GM23338 (cell line): ENCODE measurements around the gene CADPS. TPM values are rescaled to one million over a fixed set of nuclear protein-coding genes. Genes with fewer than 3 reads are reported as not detected.

Experiments
- ATAC-seq: fragments of 200-7000 bp; cut with Tn5 transposase; 3 replicates; pipeline ENCODE4 v1.9.1; 2020
- DNase-seq: peaks from one replicate; pipeline ENCODE4 v3.0.0-alpha.2; 2015; ENCODE audit warnings: low spot score
- H2AFZ ChIP-seq: fragments of 200-600 bp; sonication (generic); 2 replicates; pipeline ENCODE4 v1.8.0; 2016; ENCODE audit warnings: antibody characterized with exemption, mild to moderate bottlenecking, moderate library complexity
- H3F3A ChIP-seq: fragments of 200-600 bp; sonication (generic); replicated peaks from 2 replicates; pipeline ENCODE4 v1.8.0; 2017; ENCODE audit warnings: antibody characterized with exemption, mixed run types, low read depth
- H3K27ac ChIP-seq: fragments of 200-600 bp; sonication (generic); 2 replicates; pipeline ENCODE4 v1.6.1; 2016; ENCODE audit warnings: low read depth
- H3K27me3 ChIP-seq: fragments of 200-600 bp; sonication (generic); 2 replicates; pipeline ENCODE4 v1.8.0; 2016; ENCODE audit warnings: mild to moderate bottlenecking, mixed run types, moderate library complexity; ENCODE audit not compliant: insufficient read depth
- H3K36me3 ChIP-seq: fragments of 200-600 bp; sonication (generic); 2 replicates; pipeline ENCODE4 v1.8.0; 2016; ENCODE audit warnings: mild to moderate bottlenecking; ENCODE audit not compliant: insufficient read depth
- H3K4me1 ChIP-seq: fragments of 200-600 bp; sonication (generic); 2 replicates; pipeline ENCODE4 v1.8.0; 2016; ENCODE audit warnings: mild to moderate bottlenecking, moderate library complexity; ENCODE audit not compliant: insufficient read depth
- H3K4me2 ChIP-seq: fragments of 200-600 bp; sonication (generic); 2 replicates; pipeline ENCODE4 v1.7.1; 2017; ENCODE audit warnings: mixed run types
- H3K4me3 ChIP-seq: fragments of 200-600 bp; sonication (generic); 2 replicates; pipeline ENCODE4 v1.6.1; 2016; ENCODE audit warnings: mixed run types
- H3K79me2 ChIP-seq: fragments of 200-600 bp; sonication (generic); replicated peaks from 2 replicates; pipeline ENCODE4 v1.8.0; 2017; ENCODE audit warnings: mild to moderate bottlenecking; ENCODE audit not compliant: insufficient read depth
- H3K9me2 ChIP-seq: fragments of 200-600 bp; sonication (generic); 2 replicates; pipeline ENCODE4 v1.8.0; 2017; ENCODE audit not compliant: insufficient read depth
- H4K20me1 ChIP-seq: fragments of 200-600 bp; sonication (generic); replicated peaks from 2 replicates; pipeline ENCODE4 v1.8.0; 2017; ENCODE audit warnings: mild to moderate bottlenecking; ENCODE audit not compliant: insufficient read depth
- H3K27ac Mint-ChIP-seq: 2 replicates; pipeline ENCODE4 v1.8.0; 2020; ENCODE audit warnings: inconsistent platforms, mild to moderate bottlenecking, moderate library complexity, mixed read lengths
- H3K27me3 Mint-ChIP-seq: 3 replicates; pipeline ENCODE4 v1.8.0; 2022; ENCODE audit warnings: low read depth, mild to moderate bottlenecking, moderate library complexity, mixed read lengths, inconsistent platforms; ENCODE audit not compliant: insufficient read depth, poor library complexity
- H3K36me3 Mint-ChIP-seq: 3 replicates; pipeline ENCODE4 v1.8.0; 2021; ENCODE audit warnings: low read depth, mild to moderate bottlenecking, inconsistent platforms, moderate library complexity, mixed read lengths
- H3K4me1 Mint-ChIP-seq: 3 replicates; pipeline ENCODE4 v1.8.0; 2020; ENCODE audit warnings: mild to moderate bottlenecking, inconsistent platforms, mixed read lengths
- H3K4me3 Mint-ChIP-seq: 3 replicates; pipeline ENCODE4 v1.8.0; 2021; ENCODE audit warnings: moderate library complexity, mild to moderate bottlenecking, inconsistent platforms, mixed read lengths
- H3K9me3 Mint-ChIP-seq: 3 replicates; pipeline ENCODE4 v1.8.0; 2020; ENCODE audit warnings: moderate library complexity, mild to moderate bottlenecking, inconsistent platforms, mixed read lengths
- CREB1 ChIP-seq: fragments of 250-450 bp; sonication (Bioruptor Pico); IDR thresholded peaks from 2 replicates; pipeline ENCODE4 v1.5.0; 2020; ENCODE audit warnings: low read depth, mild to moderate bottlenecking, moderate library complexity
- EZH2 ChIP-seq: fragments of 200-600 bp; sonication (generic); IDR thresholded peaks from one replicate; pipeline ENCODE4 v1.8.0; 2017; ENCODE audit warnings: antibody characterized with exemption, mild to moderate bottlenecking, low read depth; ENCODE audit not compliant: unreplicated experiment
- EZH2phosphoT487 ChIP-seq: fragments of 200-600 bp; sonication (generic); IDR thresholded peaks from one replicate; pipeline ENCODE4 v1.8.1; 2018; ENCODE audit warnings: antibody characterized with exemption; ENCODE audit not compliant: unreplicated experiment
- JUNB ChIP-seq: IDR thresholded peaks from one replicate; pipeline ENCODE4 v1.6.1; 2016; ENCODE audit warnings: antibody characterized with exemption; ENCODE audit not compliant: unreplicated experiment
- NANOG ChIP-seq: IDR thresholded peaks from 2 replicates; pipeline ENCODE4 v1.6.1; 2016; ENCODE audit warnings: antibody characterized with exemption, borderline replicate concordance
- POLR2AphosphoS5 ChIP-seq: IDR thresholded peaks from 2 replicates; pipeline ENCODE4 v1.6.1; 2016; ENCODE audit warnings: antibody characterized with exemption, low read depth
- STAT1 ChIP-seq: IDR thresholded peaks from one replicate; pipeline ENCODE4 v1.6.1; 2016; ENCODE audit warnings: antibody characterized with exemption; ENCODE audit not compliant: unreplicated experiment
- ZNF114 ChIP-seq: fragments of 250-450 bp; sonication (Bioruptor Pico); IDR thresholded peaks from 2 replicates; pipeline ENCODE4 v1.5.0; 2020; ENCODE audit warnings: mild to moderate bottlenecking, moderate library complexity
- ZNF331 ChIP-seq: fragments of 250-450 bp; sonication (Bioruptor Pico); IDR thresholded peaks from 2 replicates; pipeline ENCODE4 v1.5.0; 2020; ENCODE audit warnings: low read depth, mild to moderate bottlenecking, moderate library complexity
- polyA plus RNA-seq: library from polyadenylated mRNA; unstranded; fragments of >200 nt; fragmentation: Nextera tagmentation; extraction: Ambion mirVana; gene quantifications from 2 replicates; pipeline ENCODE4 v1.2.1, GENCODE V29; 2016
- total RNA-seq: library from RNA; depleted of rRNA; stranded (reverse); fragments of >200 nt; shearing (Covaris generic); gene quantifications from 2 replicates; pipeline ENCODE4 v1.2.3, GENCODE V29; 2014
- TF ChIP-seq, protein P1 (sequence below), 2 experiments: fragments of 200-600 bp in 1 of 2; sonication (generic) in 1 of 2; conservative IDR thresholded peaks; 2 replicates each; pipeline versions ENCODE4 v1.5.1 to v1.6.1; 2016 to 2017; ENCODE audit warnings: antibody characterized with exemption in 2 of 2, low read depth in 2 of 2, mild to moderate bottlenecking in 2 of 2, moderate library complexity in 1 of 2
- TF ChIP-seq, protein P2 (sequence below): IDR thresholded peaks from 2 replicates; pipeline ENCODE4 v1.6.1; 2016; ENCODE audit warnings: antibody characterized with exemption
- TF ChIP-seq, protein P3 (sequence below): IDR thresholded peaks from one replicate; pipeline ENCODE4 v1.6.1; 2018; ENCODE audit warnings: antibody characterized with exemption; ENCODE audit not compliant: unreplicated experiment
- TF ChIP-seq, protein P4 (sequence below): fragments of 250-450 bp; sonication (Bioruptor Pico); IDR thresholded peaks from 2 replicates; pipeline ENCODE4 v1.5.0; 2020; ENCODE audit warnings: mild to moderate bottlenecking, moderate library complexity

Gene CADPS
- total and polyA plus RNA-seq, 2 experiments from 2014 or later, result 14.7 to 22.0 TPM

DNA sequence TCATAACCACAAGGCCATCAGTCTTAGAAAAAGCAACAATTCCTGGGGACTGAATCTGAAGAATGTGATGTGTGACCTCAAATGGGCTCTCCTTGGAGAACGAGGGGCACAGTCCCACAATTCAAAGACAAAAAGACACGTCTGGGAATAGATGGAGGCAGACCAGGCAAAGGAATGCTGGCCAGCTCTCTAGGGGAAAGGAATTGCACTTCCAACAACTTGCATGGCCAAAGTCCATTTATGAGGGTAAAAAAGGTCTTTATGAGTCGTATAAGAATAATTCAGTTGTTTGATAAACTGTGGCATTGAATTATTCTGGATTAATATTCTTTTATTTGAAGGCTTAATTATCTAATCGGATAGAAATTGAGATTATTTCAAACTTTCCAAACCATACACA lies 321.4 kb downstream of the CADPS start:
- no peaks in the 10 kb centered on the region for H3F3A ChIP-seq
- no peaks in the 10 kb centered on the region for H3K79me2 ChIP-seq
- Mint-ChIP-seq H3K36me3 (no peaks in the 10 kb centered on the region), H3K27me3 (peaks cover 5% of the 10 kb centered on the region), H3K4me3 (no peak overlapping the region), H3K4me1 (peaks cover 27% of the 10 kb centered on the region), H3K9me3 (no peaks in the 10 kb centered on the region), H3K27ac (no peak overlapping the region)
- H3K9me2 ChIP-seq, result no peaks in the 10 kb centered on the region
- peaks cover 15% of the 10 kb centered on the region for H3K4me1 ChIP-seq
- H2AFZ ChIP-seq, result no peak overlapping the region
- H3K27ac ChIP-seq, result no peak overlapping the region
- ATAC-seq (no peak), DNase-seq (no peak)
- no peaks in the 10 kb centered on the region for H4K20me1 ChIP-seq
- H3K27me3 ChIP-seq, result no peaks in the 10 kb centered on the region
- TF ChIP-seq, protein P1, sequence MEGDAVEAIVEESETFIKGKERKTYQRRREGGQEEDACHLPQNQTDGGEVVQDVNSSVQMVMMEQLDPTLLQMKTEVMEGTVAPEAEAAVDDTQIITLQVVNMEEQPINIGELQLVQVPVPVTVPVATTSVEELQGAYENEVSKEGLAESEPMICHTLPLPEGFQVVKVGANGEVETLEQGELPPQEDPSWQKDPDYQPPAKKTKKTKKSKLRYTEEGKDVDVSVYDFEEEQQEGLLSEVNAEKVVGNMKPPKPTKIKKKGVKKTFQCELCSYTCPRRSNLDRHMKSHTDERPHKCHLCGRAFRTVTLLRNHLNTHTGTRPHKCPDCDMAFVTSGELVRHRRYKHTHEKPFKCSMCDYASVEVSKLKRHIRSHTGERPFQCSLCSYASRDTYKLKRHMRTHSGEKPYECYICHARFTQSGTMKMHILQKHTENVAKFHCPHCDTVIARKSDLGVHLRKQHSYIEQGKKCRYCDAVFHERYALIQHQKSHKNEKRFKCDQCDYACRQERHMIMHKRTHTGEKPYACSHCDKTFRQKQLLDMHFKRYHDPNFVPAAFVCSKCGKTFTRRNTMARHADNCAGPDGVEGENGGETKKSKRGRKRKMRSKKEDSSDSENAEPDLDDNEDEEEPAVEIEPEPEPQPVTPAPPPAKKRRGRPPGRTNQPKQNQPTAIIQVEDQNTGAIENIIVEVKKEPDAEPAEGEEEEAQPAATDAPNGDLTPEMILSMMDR (conservative IDR thresholded peaks at IDR 0.05; ENCODE audit: low read depth in 2 of 2), result no peak
- TF ChIP-seq JUNB (no peak), EZH2phosphoT487 (no peak), ZNF331 (CRISPR knock-in tag) (no peak), POLR2AphosphoS5 (no peak), CREB1 (CRISPR knock-in tag) (no peak), STAT1 (no peak), NANOG (no peak), EZH2 (no peak), ZNF114 (CRISPR knock-in tag) (no peak)
- TF ChIP-seq, protein P2, sequence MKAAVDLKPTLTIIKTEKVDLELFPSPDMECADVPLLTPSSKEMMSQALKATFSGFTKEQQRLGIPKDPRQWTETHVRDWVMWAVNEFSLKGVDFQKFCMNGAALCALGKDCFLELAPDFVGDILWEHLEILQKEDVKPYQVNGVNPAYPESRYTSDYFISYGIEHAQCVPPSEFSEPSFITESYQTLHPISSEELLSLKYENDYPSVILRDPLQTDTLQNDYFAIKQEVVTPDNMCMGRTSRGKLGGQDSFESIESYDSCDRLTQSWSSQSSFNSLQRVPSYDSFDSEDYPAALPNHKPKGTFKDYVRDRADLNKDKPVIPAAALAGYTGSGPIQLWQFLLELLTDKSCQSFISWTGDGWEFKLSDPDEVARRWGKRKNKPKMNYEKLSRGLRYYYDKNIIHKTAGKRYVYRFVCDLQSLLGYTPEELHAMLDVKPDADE, result no peak
- TF ChIP-seq, protein P3, sequence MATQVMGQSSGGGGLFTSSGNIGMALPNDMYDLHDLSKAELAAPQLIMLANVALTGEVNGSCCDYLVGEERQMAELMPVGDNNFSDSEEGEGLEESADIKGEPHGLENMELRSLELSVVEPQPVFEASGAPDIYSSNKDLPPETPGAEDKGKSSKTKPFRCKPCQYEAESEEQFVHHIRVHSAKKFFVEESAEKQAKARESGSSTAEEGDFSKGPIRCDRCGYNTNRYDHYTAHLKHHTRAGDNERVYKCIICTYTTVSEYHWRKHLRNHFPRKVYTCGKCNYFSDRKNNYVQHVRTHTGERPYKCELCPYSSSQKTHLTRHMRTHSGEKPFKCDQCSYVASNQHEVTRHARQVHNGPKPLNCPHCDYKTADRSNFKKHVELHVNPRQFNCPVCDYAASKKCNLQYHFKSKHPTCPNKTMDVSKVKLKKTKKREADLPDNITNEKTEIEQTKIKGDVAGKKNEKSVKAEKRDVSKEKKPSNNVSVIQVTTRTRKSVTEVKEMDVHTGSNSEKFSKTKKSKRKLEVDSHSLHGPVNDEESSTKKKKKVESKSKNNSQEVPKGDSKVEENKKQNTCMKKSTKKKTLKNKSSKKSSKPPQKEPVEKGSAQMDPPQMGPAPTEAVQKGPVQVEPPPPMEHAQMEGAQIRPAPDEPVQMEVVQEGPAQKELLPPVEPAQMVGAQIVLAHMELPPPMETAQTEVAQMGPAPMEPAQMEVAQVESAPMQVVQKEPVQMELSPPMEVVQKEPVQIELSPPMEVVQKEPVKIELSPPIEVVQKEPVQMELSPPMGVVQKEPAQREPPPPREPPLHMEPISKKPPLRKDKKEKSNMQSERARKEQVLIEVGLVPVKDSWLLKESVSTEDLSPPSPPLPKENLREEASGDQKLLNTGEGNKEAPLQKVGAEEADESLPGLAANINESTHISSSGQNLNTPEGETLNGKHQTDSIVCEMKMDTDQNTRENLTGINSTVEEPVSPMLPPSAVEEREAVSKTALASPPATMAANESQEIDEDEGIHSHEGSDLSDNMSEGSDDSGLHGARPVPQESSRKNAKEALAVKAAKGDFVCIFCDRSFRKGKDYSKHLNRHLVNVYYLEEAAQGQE, result no peak
- TF ChIP-seq, protein P4, sequence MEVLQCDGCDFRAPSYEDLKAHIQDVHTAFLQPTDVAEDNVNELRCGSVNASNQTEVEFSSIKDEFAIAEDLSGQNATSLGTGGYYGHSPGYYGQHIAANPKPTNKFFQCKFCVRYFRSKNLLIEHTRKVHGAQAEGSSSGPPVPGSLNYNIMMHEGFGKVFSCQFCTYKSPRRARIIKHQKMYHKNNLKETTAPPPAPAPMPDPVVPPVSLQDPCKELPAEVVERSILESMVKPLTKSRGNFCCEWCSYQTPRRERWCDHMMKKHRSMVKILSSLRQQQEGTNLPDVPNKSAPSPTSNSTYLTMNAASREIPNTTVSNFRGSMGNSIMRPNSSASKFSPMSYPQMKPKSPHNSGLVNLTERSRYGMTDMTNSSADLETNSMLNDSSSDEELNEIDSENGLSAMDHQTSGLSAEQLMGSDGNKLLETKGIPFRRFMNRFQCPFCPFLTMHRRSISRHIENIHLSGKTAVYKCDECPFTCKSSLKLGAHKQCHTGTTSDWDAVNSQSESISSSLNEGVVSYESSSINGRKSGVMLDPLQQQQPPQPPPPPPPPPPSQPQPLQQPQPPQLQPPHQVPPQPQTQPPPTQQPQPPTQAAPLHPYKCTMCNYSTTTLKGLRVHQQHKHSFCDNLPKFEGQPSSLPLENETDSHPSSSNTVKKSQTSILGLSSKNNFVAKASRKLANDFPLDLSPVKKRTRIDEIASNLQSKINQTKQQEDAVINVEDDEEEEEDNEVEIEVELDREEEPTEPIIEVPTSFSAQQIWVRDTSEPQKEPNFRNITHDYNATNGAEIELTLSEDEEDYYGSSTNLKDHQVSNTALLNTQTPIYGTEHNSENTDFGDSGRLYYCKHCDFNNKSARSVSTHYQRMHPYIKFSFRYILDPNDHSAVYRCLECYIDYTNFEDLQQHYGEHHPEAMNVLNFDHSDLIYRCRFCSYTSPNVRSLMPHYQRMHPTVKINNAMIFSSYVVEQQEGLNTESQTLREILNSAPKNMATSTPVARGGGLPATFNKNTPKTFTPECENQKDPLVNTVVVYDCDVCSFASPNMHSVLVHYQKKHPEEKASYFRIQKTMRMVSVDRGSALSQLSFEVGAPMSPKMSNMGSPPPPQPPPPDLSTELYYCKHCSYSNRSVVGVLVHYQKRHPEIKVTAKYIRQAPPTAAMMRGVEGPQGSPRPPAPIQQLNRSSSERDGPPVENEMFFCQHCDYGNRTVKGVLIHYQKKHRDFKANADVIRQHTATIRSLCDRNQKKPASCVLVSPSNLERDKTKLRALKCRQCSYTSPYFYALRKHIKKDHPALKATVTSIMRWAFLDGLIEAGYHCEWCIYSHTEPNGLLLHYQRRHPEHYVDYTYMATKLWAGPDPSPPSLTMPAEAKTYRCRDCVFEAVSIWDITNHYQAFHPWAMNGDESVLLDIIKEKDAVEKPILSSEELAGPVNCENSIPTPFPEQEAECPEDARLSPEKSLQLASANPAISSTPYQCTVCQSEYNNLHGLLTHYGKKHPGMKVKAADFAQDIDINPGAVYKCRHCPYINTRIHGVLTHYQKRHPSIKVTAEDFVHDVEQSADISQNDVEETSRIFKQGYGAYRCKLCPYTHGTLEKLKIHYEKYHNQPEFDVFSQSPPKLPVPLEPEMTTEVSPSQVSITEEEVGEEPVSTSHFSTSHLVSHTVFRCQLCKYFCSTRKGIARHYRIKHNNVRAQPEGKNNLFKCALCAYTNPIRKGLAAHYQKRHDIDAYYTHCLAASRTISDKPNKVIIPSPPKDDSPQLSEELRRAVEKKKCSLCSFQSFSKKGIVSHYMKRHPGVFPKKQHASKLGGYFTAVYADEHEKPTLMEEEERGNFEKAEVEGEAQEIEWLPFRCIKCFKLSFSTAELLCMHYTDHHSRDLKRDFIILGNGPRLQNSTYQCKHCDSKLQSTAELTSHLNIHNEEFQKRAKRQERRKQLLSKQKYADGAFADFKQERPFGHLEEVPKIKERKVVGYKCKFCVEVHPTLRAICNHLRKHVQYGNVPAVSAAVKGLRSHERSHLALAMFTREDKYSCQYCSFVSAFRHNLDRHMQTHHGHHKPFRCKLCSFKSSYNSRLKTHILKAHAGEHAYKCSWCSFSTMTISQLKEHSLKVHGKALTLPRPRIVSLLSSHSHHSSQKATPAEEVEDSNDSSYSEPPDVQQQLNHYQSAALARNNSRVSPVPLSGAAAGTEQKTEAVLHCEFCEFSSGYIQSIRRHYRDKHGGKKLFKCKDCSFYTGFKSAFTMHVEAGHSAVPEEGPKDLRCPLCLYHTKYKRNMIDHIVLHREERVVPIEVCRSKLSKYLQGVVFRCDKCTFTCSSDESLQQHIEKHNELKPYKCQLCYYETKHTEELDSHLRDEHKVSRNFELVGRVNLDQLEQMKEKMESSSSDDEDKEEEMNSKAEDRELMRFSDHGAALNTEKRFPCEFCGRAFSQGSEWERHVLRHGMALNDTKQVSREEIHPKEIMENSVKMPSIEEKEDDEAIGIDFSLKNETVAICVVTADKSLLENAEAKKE (CRISPR knock-in tag), result no peak
- H3K4me3 ChIP-seq, result no peak overlapping the region
- H3K36me3 ChIP-seq, result no peaks in the 10 kb centered on the region
- H3K4me2 ChIP-seq, result no peak overlapping the region
